DND-41 (cell line): ENCODE measurements around the gene ETNK2.

Experiments
- EZH2 ChIP-seq: IDR thresholded peaks from 3 replicates; pipeline ENCODE4 v1.6.1; 2012; ENCODE audit warnings: borderline replicate concordance, low read depth, mild to moderate bottlenecking, moderate library complexity, low read length, inconsistent platforms; ENCODE audit not compliant: severe bottlenecking
- TF ChIP-seq, protein P1 (sequence below): IDR thresholded peaks from 2 replicates; pipeline ENCODE4 v1.5.1; 2012; ENCODE audit warnings: borderline replicate concordance, low read length, moderate library complexity, mild to moderate bottlenecking; ENCODE audit not compliant: poor library complexity, severe bottlenecking; ENCODE audit errors: extremely low read depth

DNA sequence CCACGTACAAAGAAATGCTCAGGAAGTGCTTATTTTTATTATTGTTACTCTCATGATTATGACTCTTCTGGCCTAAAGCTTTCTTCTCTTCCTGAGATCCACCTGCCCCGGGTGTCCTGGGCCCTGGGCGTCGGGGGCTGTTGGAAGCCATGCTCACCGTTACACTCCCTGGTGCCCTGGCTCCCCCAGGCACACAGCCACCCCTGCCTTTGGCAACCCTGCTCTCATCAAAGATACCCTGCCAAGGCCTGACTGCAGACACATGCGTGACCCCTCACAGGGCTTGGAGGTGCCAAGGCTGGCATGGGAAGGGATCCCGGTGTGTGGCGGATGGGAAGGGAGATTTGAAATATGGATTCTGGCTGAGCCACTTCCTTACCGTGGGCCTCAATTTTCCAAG is 47.7 kb upstream of the ETNK2 start:
- no peak for TF ChIP-seq EZH2
- TF ChIP-seq, protein P1, sequence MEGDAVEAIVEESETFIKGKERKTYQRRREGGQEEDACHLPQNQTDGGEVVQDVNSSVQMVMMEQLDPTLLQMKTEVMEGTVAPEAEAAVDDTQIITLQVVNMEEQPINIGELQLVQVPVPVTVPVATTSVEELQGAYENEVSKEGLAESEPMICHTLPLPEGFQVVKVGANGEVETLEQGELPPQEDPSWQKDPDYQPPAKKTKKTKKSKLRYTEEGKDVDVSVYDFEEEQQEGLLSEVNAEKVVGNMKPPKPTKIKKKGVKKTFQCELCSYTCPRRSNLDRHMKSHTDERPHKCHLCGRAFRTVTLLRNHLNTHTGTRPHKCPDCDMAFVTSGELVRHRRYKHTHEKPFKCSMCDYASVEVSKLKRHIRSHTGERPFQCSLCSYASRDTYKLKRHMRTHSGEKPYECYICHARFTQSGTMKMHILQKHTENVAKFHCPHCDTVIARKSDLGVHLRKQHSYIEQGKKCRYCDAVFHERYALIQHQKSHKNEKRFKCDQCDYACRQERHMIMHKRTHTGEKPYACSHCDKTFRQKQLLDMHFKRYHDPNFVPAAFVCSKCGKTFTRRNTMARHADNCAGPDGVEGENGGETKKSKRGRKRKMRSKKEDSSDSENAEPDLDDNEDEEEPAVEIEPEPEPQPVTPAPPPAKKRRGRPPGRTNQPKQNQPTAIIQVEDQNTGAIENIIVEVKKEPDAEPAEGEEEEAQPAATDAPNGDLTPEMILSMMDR = no peak
